ENCODE measurements around the gene ATP6V1B1.

DNA sequence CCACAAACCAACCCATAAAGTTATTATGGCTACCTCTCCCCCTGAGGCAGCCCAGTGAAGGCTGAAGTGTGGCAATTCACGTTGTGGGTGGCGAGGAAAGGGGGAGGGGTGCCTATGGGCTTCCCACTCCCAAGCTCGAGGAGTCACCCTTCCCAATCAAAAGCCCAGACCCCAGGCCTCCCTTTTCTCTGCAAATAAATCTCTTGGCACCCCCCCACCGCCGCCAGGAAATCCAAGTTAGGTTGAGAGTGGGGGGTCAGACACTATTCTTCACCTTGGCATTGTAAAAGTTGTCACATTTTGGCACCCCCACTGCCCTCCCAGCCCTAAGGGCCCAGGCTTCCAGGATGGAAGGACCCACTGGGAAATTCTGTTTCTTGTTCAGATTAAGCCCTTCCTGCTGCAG is 49.6 kb downstream of the ATP6V1B1 start:
- TF ChIP-seq CTCF (IDR thresholded peaks at IDR 0.05) (no peak), ZFX (IDR thresholded peaks at IDR 0.05; ENCODE audit: borderline replicate concordance) (no peak)
